Measurements from ENCODE around the gene GLYATL1. TPM values are rescaled to one million over a fixed set of nuclear protein-coding genes. Genes with fewer than 3 reads are reported as not detected.

Gene GLYATL1
- total and polyA plus RNA-seq, 10 of the 15 experiments (the other 5 are each of a cell fraction or from before 2014, with no cell fraction given), result not detected

DNA sequence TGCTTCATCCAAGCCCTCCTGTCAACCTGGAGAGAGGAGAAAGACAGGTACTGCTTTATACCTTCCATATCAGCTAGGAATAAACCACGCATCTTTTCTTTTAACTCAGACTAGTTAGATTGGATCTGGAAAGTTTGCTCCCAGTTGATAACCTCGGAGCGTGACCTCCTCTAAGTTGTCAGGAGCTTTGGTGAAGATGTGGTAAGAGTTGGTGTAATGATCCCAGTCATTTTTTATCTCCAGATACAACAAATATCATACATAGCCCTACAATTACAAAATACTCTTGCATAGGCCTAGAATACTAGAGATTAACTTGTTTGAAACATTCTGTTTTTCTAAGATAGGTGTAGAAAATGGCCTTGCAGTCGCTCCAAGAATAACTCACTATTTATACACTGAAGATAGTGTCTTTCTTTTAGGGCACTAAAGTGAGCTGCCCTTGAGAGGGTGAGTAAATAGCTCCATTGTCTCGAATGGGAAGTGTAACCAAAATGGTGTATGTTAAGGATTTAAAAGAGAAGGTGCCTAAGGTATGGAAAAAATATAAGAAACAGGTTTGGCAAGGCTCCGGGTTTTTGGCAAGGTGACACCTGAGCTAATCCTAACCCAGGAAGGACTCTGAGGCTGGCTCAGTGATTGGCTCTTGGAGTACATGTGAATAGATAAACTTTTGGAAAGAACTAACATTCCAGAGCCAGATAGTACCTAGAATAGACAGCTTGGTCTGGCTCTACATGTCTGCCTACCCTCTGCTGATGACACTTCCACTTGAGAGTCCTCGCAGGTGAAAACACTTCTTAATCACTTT, 59.4 kb downstream of the GLYATL1 start (continued):
- TF ChIP-seq SP1 (IDR thresholded peaks at IDR 0.05; ENCODE audit: low read depth, low read length), result no peak
- no peak for TF ChIP-seq CREM (IDR thresholded peaks at IDR 0.05; ENCODE audit: low read depth)
- no peak for TF ChIP-seq POU2F2 (IDR thresholded peaks at IDR 0.05; ENCODE audit: borderline replicate concordance, low read depth, low read length)
- TF ChIP-seq, protein P1, sequence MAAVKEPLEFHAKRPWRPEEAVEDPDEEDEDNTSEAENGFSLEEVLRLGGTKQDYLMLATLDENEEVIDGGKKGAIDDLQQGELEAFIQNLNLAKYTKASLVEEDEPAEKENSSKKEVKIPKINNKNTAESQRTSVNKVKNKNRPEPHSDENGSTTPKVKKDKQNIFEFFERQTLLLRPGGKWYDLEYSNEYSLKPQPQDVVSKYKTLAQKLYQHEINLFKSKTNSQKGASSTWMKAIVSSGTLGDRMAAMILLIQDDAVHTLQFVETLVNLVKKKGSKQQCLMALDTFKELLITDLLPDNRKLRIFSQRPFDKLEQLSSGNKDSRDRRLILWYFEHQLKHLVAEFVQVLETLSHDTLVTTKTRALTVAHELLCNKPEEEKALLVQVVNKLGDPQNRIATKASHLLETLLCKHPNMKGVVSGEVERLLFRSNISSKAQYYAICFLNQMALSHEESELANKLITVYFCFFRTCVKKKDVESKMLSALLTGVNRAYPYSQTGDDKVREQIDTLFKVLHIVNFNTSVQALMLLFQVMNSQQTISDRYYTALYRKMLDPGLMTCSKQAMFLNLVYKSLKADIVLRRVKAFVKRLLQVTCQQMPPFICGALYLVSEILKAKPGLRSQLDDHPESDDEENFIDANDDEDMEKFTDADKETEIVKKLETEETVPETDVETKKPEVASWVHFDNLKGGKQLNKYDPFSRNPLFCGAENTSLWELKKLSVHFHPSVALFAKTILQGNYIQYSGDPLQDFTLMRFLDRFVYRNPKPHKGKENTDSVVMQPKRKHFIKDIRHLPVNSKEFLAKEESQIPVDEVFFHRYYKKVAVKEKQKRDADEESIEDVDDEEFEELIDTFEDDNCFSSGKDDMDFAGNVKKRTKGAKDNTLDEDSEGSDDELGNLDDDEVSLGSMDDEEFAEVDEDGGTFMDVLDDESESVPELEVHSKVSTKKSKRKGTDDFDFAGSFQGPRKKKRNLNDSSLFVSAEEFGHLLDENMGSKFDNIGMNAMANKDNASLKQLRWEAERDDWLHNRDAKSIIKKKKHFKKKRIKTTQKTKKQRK (IDR thresholded peaks at IDR 0.05; ENCODE audit: low read depth, low read length), result no peak

DNA sequence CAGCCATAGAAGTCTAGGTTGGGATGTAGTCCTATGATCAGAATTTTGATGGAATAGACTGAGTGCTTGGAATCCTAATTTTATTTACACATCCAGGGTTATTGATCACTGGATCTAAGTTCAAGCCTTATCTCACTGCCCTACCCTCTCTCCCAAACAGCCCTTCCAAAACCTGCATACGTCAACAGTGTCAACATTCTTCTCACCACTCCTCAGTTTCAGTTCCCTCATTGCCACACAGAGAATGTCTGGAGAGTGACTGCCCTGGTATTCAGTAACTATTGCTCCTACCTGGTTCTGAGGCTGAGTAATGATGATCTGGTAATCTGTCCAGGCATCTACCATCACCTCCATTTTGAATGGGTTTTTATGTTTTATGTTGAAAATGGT, 60.0 kb downstream of the GLYATL1 start:
- WGBS (ENCODE audit: insufficient coverage, insufficient replicate concordance, low lambda C conversion rate, missing lambda C conversion rate), result 0% methylated on average over 1 of the region's 1 CpG

More for the DNA sequence above, 60.0 kb downstream of the GLYATL1 start:
- no peak for TF ChIP-seq NR2F1 (conservative IDR thresholded peaks at IDR 0.05)
- TF ChIP-seq SMAD5 (IDR thresholded peaks at IDR 0.05; ENCODE audit: low read depth), result no peak
- 0 out of 4 replicates have a peak, but pooled peaks of 1 of the 2 experiments have one; percentile 12 for TF ChIP-seq EP300 (IDR thresholded peaks at IDR 0.05; ENCODE audit: borderline replicate concordance in 1 of 2, control insufficient read depth in 1 of 2, low read depth in 2 of 2, low read length in 2 of 2)
- TF ChIP-seq, protein P2, sequence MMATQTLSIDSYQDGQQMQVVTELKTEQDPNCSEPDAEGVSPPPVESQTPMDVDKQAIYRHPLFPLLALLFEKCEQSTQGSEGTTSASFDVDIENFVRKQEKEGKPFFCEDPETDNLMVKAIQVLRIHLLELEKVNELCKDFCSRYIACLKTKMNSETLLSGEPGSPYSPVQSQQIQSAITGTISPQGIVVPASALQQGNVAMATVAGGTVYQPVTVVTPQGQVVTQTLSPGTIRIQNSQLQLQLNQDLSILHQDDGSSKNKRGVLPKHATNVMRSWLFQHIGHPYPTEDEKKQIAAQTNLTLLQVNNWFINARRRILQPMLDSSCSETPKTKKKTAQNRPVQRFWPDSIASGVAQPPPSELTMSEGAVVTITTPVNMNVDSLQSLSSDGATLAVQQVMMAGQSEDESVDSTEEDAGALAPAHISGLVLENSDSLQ (IDR thresholded peaks at IDR 0.05), result peak; percentile 39; the same call in 1 of the 2 replicates
- peak; percentile 35 to 37; a peak in 2 of 4 replicates for TF ChIP-seq IKZF2 (IDR thresholded peaks at IDR 0.05)
- 0 out of 2 replicates have a peak, but pooled peaks have one; percentile 37 for TF ChIP-seq IRF4 (IDR thresholded peaks at IDR 0.05; ENCODE audit: low read depth, low read length)
- peak; percentile 88 for TF ChIP-seq SPI1 (IDR thresholded peaks at IDR 0.05; ENCODE audit: borderline replicate concordance, insufficient read depth, low read depth, low read length)
- TF ChIP-seq DPF2 (IDR thresholded peaks at IDR 0.05), result 0 out of 2 replicates have a peak, but pooled peaks have one; percentile 16
- peak; percentile 96 for ATAC-seq
- H3K9me3 ChIP-seq (replicated peaks; ENCODE audit: control insufficient read depth, insufficient read depth, low read length), result no peaks in the 10 kb centered on the region
- DNase-seq (ENCODE audit: low read depth, low spot score), result no peak
- H3K4me2 ChIP-seq (ENCODE audit: control insufficient read depth, insufficient read depth), result no peak overlapping the region
- H3K27me3 ChIP-seq (replicated peaks in 1 of 2; ENCODE audit: control insufficient read depth in 2 of 2, insufficient read depth in 2 of 2, low read length in 1 of 2), result no peaks in the 10 kb centered on the region
- no peak overlapping the region for H3K4me3 ChIP-seq
- H2AFZ ChIP-seq (ENCODE audit: control insufficient read depth, low read depth, low read length), result no peak overlapping the region
- H3K27ac ChIP-seq (ENCODE audit: control insufficient read depth, insufficient read depth), result no peak overlapping the region
- H4K20me1 ChIP-seq (ENCODE audit: control insufficient read depth, insufficient read depth), result no peaks in the 10 kb centered on the region
- H3K36me3 ChIP-seq (ENCODE audit: control insufficient read depth in 2 of 2, insufficient read depth in 2 of 2, low read length in 1 of 2), result no peaks in the 10 kb centered on the region
- BruUV-seq (replicated peaks), result no TSS peak
- RAD21 ChIA-PET (ENCODE audit: unreplicated experiment), result no interaction called here
- no peaks in the 10 kb centered on the region for H3K4me1 ChIP-seq (ENCODE audit: control insufficient read depth, insufficient read depth, low read length)
- intact Hi-C loops (cut with micrococcal nuclease; ENCODE audit: unreplicated experiment) (no loop called here), in situ Hi-C loops (cut with MboI) (no loop called here)
- FAIRE-seq, result peak; percentile 66
- no peak overlapping the region for H3K9ac ChIP-seq (ENCODE audit: control insufficient read depth, insufficient read depth, low read length)
- POLR2A ChIA-PET, result no interaction called here
- SMC1A ChIA-PET (ENCODE audit: uncharacterized antibody, unreplicated experiment), result interaction anchor here (0.7 kb wide), 1 partner anchor 54 kb away, joined by 3 read pairs; no protein-coding TSS in a partner anchor
- H3K79me2 ChIP-seq (ENCODE audit: control insufficient read depth, insufficient read depth, low read length), result no peaks in the 10 kb centered on the region
- CTCF ChIA-PET, result no interaction called here
